Stimulated activated CD4-positive, alpha-beta T cell treated with anti-CD3 and anti-CD28 coated beads, Interleukin-15, amount 100 ng/mL, for 1 hour (primary cell): ENCODE data around the gene MBD5.

ENCODE experiments used
- DNase-seq, 2 donors: peaks; one replicate each; pipeline ENCODE4 v3.0.0-alpha.2; 2020; ENCODE audit warnings: low read depth in 1 of 2, low spot score in 1 of 2

Gene MBD5

DNA sequence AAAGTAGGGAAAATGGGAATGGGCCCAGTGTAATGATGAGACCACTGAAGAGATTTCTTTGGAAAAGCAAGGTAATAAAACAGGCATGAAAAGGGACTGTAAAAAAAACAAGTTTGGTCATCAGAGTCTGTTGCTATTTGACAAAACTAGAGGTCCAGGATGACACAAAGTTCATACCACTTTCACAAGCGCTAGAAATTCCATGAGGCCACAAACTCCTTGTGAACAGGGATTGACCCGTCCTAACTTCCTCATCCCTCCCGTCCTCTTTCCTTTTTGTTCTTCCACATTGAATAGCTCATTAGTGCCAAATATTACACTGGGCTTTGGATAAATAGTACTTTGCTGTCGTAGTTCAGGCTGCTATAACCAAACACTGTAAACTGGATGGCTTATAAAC, 434.9 kb downstream of the MBD5 start:
- DNase-seq: no peak

DNA sequence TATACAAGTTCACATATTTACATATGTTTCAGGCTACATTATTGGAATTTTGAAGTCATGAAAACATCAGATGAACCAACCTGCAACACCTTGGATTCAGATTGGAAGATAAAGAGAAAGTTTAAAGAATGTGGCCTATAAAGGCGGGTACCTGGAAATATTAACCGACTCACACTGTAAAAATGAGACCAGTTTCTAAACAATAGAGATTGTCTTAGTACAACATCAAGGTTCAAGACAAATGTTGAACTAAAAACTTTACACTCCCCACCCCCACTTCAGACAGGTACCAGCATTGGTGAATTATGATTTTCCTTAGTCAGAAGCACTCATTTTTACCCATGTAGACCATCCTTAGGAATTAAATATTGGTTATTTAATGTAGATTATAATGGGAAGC, 437.3 kb downstream of the MBD5 start:
- no peak for DNase-seq

DNA sequence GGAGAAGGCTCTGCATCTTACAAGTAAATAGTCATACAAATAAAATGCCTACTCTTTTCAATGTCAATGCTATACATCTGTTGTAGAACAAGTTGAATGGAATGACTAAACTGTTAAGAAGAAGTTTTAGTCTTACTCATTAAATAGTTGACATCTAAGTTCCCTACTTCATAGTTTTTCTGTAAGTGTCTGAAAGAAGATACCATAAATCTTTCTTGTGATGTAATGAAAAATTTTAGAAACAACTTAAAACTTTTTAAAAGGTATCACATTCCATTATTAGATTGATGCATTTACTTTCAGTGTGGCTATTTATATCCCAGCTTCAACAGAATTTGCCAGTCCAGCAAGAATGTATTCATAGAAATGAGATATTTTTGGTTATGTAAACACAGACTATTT, 438.5 kb downstream of the MBD5 start:
- no peak for DNase-seq

DNA sequence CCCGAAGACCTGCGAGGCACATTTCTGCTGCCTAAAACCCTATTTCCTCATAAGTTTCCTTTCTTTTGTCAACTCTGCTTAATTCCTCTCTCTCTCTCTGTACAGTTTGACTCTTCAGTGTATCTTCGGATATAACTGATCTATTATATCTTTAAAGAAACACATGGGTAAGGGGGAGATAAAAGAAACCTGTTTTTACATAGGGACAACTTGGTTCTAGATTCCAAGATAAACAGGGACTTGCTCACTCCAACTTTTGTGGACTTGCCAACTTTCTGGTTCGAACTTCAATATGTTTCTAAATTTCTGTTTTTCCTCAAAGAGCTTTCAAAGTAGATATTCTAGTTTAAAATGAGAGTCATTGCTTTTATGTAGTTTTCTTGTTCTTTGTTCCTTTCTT, 441.0 kb downstream of the MBD5 start:
- DNase-seq: no peak

DNA sequence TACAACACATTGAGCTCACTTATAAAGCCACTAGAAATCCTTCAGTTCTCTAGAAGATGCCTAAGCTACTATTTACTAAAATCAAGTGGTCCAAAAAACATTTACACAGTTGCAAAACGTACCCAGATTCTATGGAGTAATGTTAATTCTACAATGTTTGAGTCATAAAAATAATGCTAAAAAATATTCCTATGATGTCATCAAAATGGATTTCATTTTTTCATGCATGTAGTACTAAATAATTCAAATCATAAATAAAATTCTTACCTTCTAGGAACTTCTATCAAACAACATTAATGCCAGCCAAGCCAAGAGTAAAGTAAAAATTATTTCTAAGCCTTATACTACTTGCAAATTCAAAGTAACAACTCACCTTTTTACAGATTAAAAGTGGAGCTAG, 454.7 kb downstream of the MBD5 start:
- DNase-seq: no peak

DNA sequence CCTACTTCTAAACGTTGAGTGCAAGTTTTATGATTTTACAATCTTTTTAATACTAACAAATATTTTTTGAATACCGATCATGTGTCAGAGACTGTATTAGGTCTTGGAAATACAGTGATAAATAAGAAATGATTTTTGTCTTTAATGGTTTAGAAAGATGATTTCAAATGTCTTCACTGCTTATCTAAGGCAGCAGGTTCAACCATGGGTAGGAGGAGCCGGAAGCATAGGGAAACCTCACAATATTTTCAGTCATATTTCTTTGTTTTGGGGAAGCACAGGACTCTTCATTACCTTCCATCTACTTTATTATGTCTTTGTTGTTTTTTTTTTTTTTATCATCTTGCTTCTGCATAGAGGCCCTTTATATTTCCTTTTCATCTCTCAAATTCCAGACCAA, 458.5 kb downstream of the MBD5 start:
- no peak for DNase-seq

DNA sequence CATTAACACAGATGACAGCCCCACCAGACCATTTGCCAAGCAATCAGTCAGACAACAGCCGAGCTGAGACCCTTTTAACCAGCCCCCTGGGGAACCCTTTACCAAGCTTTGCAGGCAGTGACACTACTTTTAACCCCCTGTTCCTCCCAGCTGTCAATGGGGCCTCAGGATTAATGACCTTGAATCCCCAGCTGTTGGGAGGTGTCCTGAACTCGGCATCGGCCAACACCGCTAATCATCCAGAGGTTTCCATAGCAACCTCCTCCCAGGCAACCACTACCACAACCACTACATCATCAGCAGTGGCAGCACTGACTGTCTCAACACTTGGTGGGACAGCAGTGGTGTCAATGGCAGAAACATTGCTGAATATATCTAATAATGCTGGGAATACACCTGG, 462.8 kb downstream of the MBD5 start:
- no peak for DNase-seq

DNA sequence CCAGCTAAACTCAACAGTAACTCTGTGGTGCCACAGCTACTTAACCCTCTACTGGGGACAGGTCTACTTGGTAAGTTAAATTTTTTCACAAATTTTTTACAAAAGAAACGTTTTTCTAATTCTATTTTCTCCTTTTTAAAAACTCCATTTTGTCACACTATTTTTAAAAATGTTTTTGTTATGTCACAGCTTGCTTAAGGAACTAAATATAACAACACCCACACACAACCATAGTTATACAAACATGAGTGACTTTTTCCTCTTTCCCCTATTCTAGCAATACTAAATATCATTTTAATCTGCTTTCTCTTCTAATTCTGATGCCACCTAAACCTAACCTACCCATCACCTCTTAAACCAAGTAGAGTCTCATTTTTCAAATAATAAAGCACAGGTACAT, 463.2 kb downstream of the MBD5 start:
- no peak for DNase-seq

DNA sequence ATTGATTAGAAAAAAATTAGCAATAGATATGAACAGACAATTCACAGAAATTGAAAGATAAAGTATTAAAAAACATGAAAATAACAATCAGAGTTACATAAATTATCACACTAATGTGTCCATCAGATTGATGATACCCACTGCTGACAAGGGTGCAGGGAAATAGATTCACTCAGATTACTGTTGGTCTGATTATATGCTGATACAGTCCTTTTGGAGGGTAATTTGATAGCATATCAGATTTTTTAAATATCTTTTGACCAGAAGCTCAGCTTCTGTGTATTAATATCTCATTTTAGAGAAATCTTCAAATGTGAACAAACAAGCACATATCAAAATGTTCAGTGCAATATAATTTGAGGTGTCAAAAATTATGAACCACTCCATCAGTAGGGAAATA, 465.8 kb downstream of the MBD5 start:
- no peak for DNase-seq

DNA sequence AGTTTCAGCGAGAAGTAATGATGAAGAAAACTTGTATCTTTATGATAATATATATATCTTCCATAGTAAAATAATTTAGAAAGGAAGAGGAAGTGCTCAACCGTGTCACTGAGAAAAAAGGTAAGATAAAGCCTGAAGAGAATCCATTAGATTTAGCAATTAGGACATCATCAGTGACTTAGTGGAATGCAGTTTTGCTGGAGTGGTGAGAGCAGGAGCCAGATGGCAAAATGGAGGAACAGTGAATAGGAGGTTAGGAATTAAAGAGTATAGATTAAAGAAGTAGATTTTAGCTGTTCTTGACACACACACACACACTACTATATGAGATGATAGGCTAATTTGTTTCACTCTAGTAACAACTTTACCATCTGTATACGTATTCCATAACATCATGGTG, 466.5 kb downstream of the MBD5 start:
- DNase-seq: no peak

DNA sequence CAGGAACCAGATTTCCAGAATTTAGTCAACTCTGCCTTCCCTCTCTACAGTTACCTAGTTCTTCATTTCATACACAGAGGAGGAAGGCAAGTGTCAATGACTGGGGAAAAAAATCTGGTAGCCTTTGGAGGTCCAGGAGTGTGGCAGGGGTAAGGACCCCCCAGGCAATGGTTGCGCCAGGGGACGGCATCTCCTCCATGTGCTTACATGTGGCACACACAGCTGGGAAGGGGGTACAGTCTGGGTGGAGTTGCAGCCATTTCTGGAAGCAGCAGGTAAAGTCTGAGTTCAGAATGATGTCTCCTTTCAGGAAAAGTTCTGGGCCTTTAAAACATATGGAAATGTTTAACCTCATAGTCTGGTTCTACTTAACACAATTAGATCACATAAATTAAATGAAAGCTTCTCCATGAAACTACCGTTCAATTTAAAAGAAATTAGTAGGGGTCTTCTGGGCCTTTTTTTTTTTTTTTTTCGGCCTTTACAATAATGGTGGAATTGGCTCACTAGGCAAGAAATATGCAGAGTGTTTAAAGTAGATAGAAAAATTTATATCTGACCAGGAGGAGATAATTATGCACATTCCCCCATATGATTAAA, 470.0 kb downstream of the MBD5 start:
- DNase-seq: no peak

DNA sequence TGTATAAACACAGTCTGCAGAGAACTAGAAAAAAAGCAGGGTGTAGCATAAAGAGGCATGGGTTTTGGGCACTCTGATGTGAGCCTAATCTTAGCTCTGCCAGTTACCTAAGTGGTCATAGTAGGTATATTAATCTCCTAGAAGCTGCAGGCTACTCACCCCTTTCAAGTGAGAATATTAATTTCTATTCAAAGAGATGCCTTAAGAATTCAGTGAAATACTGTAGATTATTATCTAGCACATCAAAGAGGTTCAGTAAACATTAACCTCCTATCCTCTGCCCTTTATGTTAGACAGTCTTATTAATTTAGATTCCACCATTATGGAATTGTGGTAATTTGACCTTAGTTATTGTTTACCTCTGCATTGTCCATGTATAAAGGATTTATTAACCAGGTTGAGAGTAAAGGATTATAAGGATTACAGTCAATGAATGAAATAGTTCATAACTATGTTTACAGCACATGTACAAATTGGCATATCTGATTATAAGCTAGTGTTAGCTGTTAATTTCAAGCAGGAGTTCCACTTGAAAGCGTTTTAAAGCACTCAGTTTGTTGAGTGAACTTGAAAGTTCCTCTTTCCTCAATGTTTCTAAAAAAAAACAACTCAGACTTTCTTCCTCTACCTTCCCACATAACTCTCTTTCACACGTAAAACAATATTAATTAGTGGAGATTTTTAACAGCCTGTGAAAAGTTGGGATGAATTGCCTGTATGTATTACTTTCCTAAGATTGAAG, 473.1 kb downstream of the MBD5 start:
- DNase-seq: no peak

DNA sequence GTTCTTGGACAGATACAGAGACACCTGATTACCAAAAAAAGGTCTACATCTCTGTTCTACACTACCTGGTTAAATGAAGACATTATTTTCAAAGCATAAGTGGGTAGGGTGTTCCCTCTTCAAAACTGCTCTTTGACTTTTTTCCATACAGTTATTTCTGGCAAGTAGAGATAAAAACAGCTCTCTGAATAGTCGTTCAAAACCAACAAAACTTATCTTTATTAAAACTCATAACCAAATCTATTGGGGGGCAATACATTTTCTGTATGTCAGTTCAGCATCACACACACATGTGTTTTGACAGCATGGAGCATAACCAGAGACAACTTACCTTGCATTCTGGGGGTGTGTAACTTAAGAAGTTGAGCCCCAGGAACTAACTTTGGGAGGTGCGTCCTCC, 474.7 kb downstream of the MBD5 start:
- no peak for DNase-seq

DNA sequence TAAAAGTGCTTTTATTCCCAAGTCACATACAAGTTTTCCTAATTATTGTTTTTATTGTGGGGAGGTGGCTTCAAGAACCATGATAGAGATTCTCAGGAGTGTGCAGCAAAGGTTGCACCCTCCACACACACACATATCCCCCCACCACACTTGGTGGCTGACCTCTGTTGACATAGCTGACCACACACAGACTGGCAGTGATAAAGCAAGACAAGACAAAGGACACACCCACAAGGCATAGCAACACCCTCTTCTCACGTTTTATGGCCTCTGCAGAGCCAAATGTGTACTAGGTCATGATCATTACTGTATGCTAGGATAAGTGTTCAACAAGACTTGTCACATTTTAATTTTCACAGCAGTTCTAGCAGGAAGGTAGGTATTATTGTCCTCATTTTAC, 480.7 kb downstream of the MBD5 start:
- DNase-seq: no peak

DNA sequence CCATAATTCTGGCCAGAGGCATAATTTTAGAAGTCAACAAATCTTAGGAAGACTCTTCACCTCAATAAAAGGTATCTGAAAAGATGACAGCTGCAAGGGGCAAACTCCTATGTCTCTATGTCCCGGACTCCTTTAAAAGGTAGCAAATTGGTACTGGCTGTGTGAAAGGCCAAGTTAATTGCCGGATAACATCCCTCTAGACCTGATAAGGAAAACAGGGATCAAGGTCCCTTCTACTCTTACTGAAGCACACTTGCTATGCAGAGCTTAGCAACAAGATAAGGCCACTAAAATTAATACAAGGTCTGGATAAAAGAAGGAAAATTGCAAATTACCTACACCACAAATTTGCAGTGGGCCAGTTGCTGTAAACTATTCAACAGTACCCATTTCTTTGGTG, 482.6 kb downstream of the MBD5 start:
- DNase-seq: no peak

DNA sequence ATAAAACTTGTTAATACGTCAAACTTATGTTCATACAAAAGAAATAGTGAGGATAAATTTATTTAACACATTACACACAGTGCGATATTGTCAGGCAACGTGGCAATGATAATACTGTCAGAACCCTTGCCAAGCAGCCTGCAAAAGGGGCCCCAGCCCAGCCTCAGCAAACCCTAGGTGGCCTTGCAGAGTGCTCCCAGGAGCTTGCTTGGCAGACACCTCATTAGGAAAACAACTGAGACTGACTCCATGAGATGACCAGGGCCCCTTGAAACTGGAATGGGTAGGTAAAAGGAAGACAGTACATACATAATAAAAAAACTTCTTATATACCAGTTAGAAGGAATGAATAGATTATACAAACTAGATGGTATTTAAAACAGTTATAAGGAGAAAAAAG, 487.1 kb downstream of the MBD5 start:
- DNase-seq: no peak

DNA sequence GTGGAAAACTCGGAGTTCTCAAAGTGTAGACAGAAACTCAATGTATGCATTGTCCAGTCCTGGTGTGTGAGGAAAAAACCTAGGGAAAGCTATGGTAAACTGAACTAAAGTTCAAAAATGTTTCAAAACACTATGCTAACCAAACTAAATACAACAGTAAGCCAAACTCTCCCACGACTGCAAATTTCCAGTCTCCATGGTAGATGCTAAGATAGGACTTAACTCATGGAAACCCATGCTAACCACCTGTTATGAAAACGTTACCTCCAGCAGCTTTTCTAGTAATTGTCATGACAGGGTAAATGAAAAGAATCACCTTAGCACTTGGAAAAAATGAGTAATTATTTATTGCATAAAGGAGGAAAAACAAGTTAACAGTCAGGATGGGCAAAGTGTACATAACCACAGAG, 488.0 kb downstream of the MBD5 start:
- DNase-seq: no peak

DNA sequence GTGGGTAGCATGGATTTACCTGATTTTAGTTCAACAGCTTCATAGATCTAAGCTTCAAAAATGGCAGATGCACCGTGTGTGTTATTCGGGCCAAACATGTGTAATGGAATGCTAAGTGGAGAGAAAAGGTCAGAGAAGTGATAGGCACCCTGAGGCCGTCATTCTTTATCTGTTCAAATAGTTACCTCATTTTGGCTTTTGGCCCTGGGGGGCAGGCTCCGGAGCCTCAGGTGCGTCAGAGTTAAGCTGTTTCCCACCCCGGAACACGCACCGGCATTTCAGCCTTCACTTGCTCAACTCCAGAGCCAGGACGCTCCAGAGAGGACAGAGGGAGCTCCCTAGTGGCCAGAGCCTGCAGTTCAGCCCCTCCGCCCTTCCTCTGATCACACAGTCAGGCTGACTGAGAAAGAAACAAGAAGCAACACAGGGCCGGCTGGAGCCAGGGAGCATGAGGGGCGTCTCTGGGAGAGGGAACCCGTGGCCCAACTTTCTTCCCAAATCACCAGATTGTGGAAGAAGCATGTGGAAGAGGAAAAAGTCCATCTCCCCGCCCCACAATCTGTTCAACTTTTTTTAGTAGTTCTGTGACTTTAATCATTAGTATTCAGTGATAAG, 488.5 kb downstream of the MBD5 start:
- DNase-seq: peak; percentile 66 to 67

DNA sequence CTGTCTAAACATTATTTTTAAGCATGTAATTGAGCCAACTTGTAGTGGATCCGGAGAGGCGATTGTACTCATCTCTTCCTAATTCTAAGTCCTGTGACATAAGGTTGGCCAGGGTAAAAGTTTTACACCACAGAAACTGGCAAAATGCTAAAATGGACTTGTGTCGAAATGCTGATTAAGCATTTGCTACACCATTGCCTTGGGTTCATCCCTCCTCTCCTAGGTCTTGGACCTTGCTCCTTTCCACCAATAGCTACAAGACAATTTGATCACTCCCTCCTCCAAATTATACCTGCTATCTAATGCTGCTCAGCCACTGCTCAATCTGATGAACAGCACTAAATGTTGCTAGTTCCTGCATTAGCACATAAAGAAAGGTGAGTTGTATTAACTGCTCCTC, 491.0 kb downstream of the MBD5 start:
- DNase-seq: no peak

DNA sequence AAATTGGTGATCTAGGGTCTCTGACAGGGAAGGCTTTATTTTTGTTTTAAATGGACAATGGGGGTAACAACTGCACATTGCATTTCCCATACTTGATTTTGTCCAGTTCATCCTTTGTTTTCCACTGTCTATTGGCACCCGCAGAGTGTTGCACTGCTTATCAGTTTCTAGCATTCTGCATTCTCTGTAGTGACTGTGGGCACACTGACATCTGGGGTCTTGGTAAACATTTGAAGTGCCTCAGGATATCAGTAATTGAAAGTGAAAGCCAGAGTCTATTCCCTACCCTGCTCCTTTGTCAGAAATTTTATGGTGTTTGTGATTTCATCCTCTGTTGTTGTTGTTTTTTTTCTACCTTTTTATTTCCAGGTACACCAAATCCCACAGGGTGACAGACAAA, 491.6 kb downstream of the MBD5 start:
- DNase-seq: no peak

DNA sequence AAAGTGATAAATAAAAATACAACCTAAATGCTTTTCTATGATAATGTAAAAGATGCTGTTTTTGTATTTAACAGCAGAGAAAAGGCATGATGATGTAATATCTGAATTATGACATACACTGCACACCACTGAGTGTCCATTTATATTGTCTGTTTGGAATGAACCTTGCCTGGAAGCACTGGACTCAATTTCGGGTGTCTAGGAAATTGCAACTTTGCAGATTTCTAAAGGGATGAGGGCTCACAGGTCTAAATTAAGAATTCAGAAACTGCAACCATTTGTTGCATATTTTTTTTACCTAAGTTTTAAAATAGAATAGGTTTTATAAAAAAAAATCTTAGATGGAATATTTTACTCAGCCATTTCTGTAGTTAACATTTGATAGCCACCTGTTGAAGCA, 492.5 kb downstream of the MBD5 start:
- DNase-seq: no peak

DNA sequence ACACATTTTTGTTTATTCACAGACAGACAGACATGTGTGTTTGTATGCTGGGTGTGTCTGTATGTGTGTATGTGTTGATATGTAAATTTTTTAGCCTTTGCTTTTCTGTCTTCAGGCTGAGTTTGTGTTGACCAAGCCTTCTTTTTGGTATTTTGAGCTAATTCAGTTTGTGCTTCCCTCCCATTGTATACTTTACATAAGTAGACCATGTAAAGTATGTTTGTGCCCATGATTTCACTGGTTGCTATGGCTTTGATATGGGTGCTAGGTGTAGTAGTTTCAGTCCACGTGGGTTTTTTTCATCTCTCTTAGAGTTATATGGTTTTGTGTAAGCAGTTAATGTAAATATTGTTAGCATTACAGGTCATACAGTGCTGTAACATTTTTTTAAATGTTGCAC, 494.2 kb downstream of the MBD5 start:
- no peak for DNase-seq

DNA sequence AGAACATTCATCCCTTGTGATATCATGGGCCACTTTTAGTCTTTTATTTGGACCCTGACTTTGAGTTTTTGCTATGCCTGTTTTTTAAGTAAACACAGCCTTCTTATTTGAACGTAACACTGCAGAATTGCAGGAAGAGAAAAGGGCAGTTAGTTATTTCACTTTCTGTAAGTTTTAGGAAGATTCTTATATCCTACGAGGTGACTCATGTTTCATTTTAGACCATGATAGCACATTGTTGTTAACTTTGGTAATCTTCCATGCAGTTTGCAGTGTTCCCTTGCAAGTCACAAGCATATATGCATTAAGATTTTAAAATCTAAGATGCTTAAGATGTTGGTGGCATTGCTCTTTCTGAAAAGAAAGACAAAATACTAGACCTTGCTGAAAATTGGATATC, 495.1 kb downstream of the MBD5 start:
- no peak for DNase-seq
